Activated CD8-positive, alpha-beta T cell treated with anti-CD3 and anti-CD28 coated beads, Interleukin-2, amount 10 ng/mL, durations not matched to agents 7 days and 5 days (primary cell): ENCODE measurements around the gene ZNF496. TPM values are rescaled to one million over a fixed set of nuclear protein-coding genes. Genes with fewer than 3 reads are reported as not detected.
A peak's percentile ranks its signal among the peaks of the same experiment; 100 is the strongest.

ENCODE experiments used
- ATAC-seq: fragments of 150-1000 bp; cut with Tn5 transposase; one replicate; pipeline ENCODE4 v1.10.0; 2021; ENCODE audit warnings: moderate library complexity
- CTCF ChIA-PET: fragments of 350-600 bp; sonication (Branson Sonifier 250); formaldehyde crosslinking; loops from one replicate; lab custom pipeline; 2021; ENCODE audit warnings: antibody characterized with exemption; lab: Charles Lee
- POLR2A ChIA-PET: fragments of 350-600 bp; sonication (Branson Sonifier 250); formaldehyde crosslinking; loops from one replicate; lab custom pipeline; 2021; ENCODE audit warnings: antibody characterized with exemption; lab: Charles Lee
- DNase-seq: peaks from one replicate; pipeline ENCODE4 v3.0.0-alpha.2; 2020
- H3K27ac Mint-ChIP-seq: one replicate; pipeline ENCODE4 v1.8.0; 2021; ENCODE audit warnings: mild to moderate bottlenecking, mixed read lengths
- H3K27me3 Mint-ChIP-seq: one replicate; pipeline ENCODE4 v1.8.0; 2021; ENCODE audit warnings: low read depth, mixed read lengths
- H3K36me3 Mint-ChIP-seq: one replicate; pipeline ENCODE4 v1.8.0; 2021; ENCODE audit warnings: low read depth, mixed read lengths
- H3K4me1 Mint-ChIP-seq: one replicate; pipeline ENCODE4 v1.8.0; 2021; ENCODE audit warnings: low read depth, mixed read lengths
- H3K4me3 Mint-ChIP-seq: one replicate; pipeline ENCODE4 v1.8.0; 2021; ENCODE audit warnings: mild to moderate bottlenecking, mixed read lengths
- H3K9me3 Mint-ChIP-seq: one replicate; pipeline ENCODE4 v1.8.0; 2022; ENCODE audit warnings: mixed read lengths; ENCODE audit not compliant: insufficient read depth
- total RNA-seq, 2 experiments: library from RNA; stranded (reverse); gene quantifications; one replicate each; pipeline ENCODE4 v1.2.3, GENCODE V29; 2021

The ZNF496 gene
- total RNA-seq, 2 experiments from 2014 or later, result 20.5 to 22.0 TPM

GRCh38 chr1:247335882-247336281, 4.2 kb upstream of the ZNF496 start:
- H3K4me3 Mint-ChIP-seq, result no peak overlapping the region
- POLR2A ChIA-PET, result interaction anchor here (1.0 kb wide), 1 partner anchor 9 kb away, joined by 4 read pairs; no protein-coding TSS in a partner anchor
- H3K9me3 Mint-ChIP-seq, result no peaks in the 10 kb centered on the region
- peaks cover 4% of the 10 kb centered on the region for H3K36me3 Mint-ChIP-seq
- ATAC-seq (no peak), DNase-seq (no peak)
- CTCF ChIA-PET, result interaction anchor here (1.3 kb wide), 1 partner anchor 37 kb away, joined by 3 read pairs; no protein-coding TSS in a partner anchor
- H3K4me1 Mint-ChIP-seq, result peaks cover 49% of the 10 kb centered on the region
- H3K27ac Mint-ChIP-seq, result no peak overlapping the region
- no peaks in the 10 kb centered on the region for H3K27me3 Mint-ChIP-seq

- no peaks in the 10 kb centered on the region for H3K9me3 Mint-ChIP-seq
- no peak for DNase-seq
- peaks cover 61% of the 10 kb centered on the region for H3K4me1 Mint-ChIP-seq
- H3K27me3 Mint-ChIP-seq, result no peaks in the 10 kb centered on the region
- ATAC-seq, result no peak
- no peak overlapping the region for H3K27ac Mint-ChIP-seq
- peaks cover 8% of the 10 kb centered on the region for H3K36me3 Mint-ChIP-seq
- H3K4me3 Mint-ChIP-seq, result no peak overlapping the region
- CTCF ChIA-PET, result interaction anchor here (0.7 kb wide), 1 partner anchor 11 kb away, joined by 3 read pairs; no protein-coding TSS in a partner anchor
- POLR2A ChIA-PET, result no interaction called here
These were observed 2.9 kb upstream of the ZNF496 start for GRCh38 chr1:247334378-247335133.

GRCh38 chr1:247332623-247333361, 1.1 kb upstream of the ZNF496 start:
- Mint-ChIP-seq H3K4me1 (peaks cover 71% of the 10 kb centered on the region), H3K36me3 (peaks cover 20% of the 10 kb centered on the region), H3K27me3 (no peaks in the 10 kb centered on the region), H3K4me3 (peak overlapping the region; percentile 66), H3K27ac (peak overlapping the region; percentile 47), H3K9me3 (no peaks in the 10 kb centered on the region)
- ATAC-seq (no peak), DNase-seq (no peak)
- POLR2A ChIA-PET, result interaction anchor here (1.0 to 2.2 kb wide), 2 partner anchors 10 to 122 kb away, joined by 3 to 8 read pairs; no protein-coding TSS in a partner anchor
- CTCF ChIA-PET, result interaction anchor here (1.1 to 2.7 kb wide), 4 partner anchors 10 to 108 kb away, joined by 3 to 7 read pairs (median 4); no protein-coding TSS in a partner anchor

GRCh38 chr1:247332215-247332622, 552 bp upstream of the ZNF496 start:
- DNase-seq (peak; percentile 69), ATAC-seq (peak; percentile 45)
- POLR2A ChIA-PET, result interaction anchor here (1.0 to 2.2 kb wide), 2 partner anchors 9 to 121 kb away, joined by 3 to 8 read pairs; no protein-coding TSS in a partner anchor
- Mint-ChIP-seq H3K9me3 (no peaks in the 10 kb centered on the region), H3K27ac (no peak overlapping the region), H3K4me1 (peaks cover 71% of the 10 kb centered on the region), H3K36me3 (peaks cover 23% of the 10 kb centered on the region), H3K27me3 (no peaks in the 10 kb centered on the region), H3K4me3 (peak overlapping the region; percentile 66)
- CTCF ChIA-PET, result interaction anchor here (1.1 to 2.7 kb wide), 4 partner anchors 10 to 107 kb away, joined by 3 to 7 read pairs (median 4); no protein-coding TSS in a partner anchor

- POLR2A ChIA-PET, result interaction anchor here (0.5 to 1.4 kb wide), 7 partner anchors 9 to 409 kb away, joined by 3 to 9 read pairs (median 3); no protein-coding TSS in a partner anchor
- Mint-ChIP-seq H3K27me3 (no peaks in the 10 kb centered on the region), H3K4me3 (peak overlapping the region; percentile 88), H3K4me1 (peaks cover 71% of the 10 kb centered on the region), H3K36me3 (peaks cover 27% of the 10 kb centered on the region), H3K9me3 (no peaks in the 10 kb centered on the region), H3K27ac (peak overlapping the region; percentile 88)
- ATAC-seq (peak; percentile 80), DNase-seq (peak; percentile 80)
- CTCF ChIA-PET, result interaction anchor here (0.8 to 2.7 kb wide), 5 partner anchors 8 to 63 kb away, joined by 3 to 7 read pairs (median 4); no protein-coding TSS in a partner anchor
These were observed 519 bp downstream of the ZNF496 start for GRCh38 chr1:247331172-247331524.

- Mint-ChIP-seq H3K9me3 (no peaks in the 10 kb centered on the region), H3K27ac (peak overlapping the region; percentile 88), H3K36me3 (peaks cover 29% of the 10 kb centered on the region), H3K4me1 (peaks cover 72% of the 10 kb centered on the region), H3K27me3 (no peaks in the 10 kb centered on the region), H3K4me3 (peak overlapping the region; percentile 88)
- ATAC-seq, result no peak
- CTCF ChIA-PET, result interaction anchor here (0.8 to 2.7 kb wide), 5 partner anchors 8 to 63 kb away, joined by 3 to 7 read pairs (median 4); no protein-coding TSS in a partner anchor
- no peak for DNase-seq
- POLR2A ChIA-PET, result interaction anchor here (0.5 to 1.4 kb wide), 7 partner anchors 8 to 408 kb away, joined by 3 to 9 read pairs (median 3); no protein-coding TSS in a partner anchor
These were observed 1.0 kb downstream of the ZNF496 start for GRCh38 chr1:247330548-247331171.

GRCh38 chr1:247329097-247329617, 2.5 kb downstream of the ZNF496 start:
- H3K27ac Mint-ChIP-seq, result no peak overlapping the region
- ATAC-seq (no peak), DNase-seq (no peak)
- no peaks in the 10 kb centered on the region for H3K9me3 Mint-ChIP-seq
- peak overlapping the region; percentile 13 for H3K4me3 Mint-ChIP-seq
- peaks cover 67% of the 10 kb centered on the region for H3K4me1 Mint-ChIP-seq
- POLR2A ChIA-PET, result no interaction called here
- H3K36me3 Mint-ChIP-seq, result peaks cover 38% of the 10 kb centered on the region
- CTCF ChIA-PET, result no interaction called here
- no peaks in the 10 kb centered on the region for H3K27me3 Mint-ChIP-seq

GRCh38 chr1:247328311-247328710, 3.4 kb downstream of the ZNF496 start:
- no peak overlapping the region for H3K27ac Mint-ChIP-seq

GRCh38 chr1:247326411-247327130, 5.1 kb downstream of the ZNF496 start:
- ChIA-PET CTCF (interaction anchor here (0.8 to 1.5 kb wide), 3 partner anchors 13 to 63 kb away, joined by 3 to 4 read pairs (median 3); no protein-coding TSS in a partner anchor), POLR2A (interaction anchor here (0.6 to 1.5 kb wide), 4 partner anchors 9 to 116 kb away, joined by 3 to 7 read pairs (median 5); no protein-coding TSS in a partner anchor)
- Mint-ChIP-seq H3K4me1 (peaks cover 76% of the 10 kb centered on the region), H3K27me3 (no peaks in the 10 kb centered on the region), H3K27ac (peak overlapping the region; percentile 65), H3K4me3 (no peak overlapping the region), H3K36me3 (peaks cover 55% of the 10 kb centered on the region), H3K9me3 (no peaks in the 10 kb centered on the region)
- ATAC-seq (no peak), DNase-seq (no peak)

More at GRCh38 chr1:247328311-247328710, 3.4 kb downstream of the ZNF496 start:
- ATAC-seq (no peak), DNase-seq (no peak)
- no peak overlapping the region for H3K4me3 Mint-ChIP-seq
- peaks cover 69% of the 10 kb centered on the region for H3K4me1 Mint-ChIP-seq
- H3K9me3 Mint-ChIP-seq, result no peaks in the 10 kb centered on the region
- H3K36me3 Mint-ChIP-seq, result peaks cover 41% of the 10 kb centered on the region
- POLR2A ChIA-PET, result interaction anchor here (0.6 to 1.2 kb wide), 2 partner anchors 118 to 119 kb away, joined by 4 read pairs; no protein-coding TSS in a partner anchor
- no peaks in the 10 kb centered on the region for H3K27me3 Mint-ChIP-seq
- CTCF ChIA-PET, result interaction anchor here (1.4 kb wide), 1 partner anchor 11 kb away, joined by 4 read pairs; no protein-coding TSS in a partner anchor

GRCh38 chr1:247324923-247325322, 6.7 kb downstream of the ZNF496 start:
- ATAC-seq (no peak), DNase-seq (no peak)
- peaks cover 73% of the 10 kb centered on the region for H3K4me1 Mint-ChIP-seq
- no peak overlapping the region for H3K4me3 Mint-ChIP-seq
- H3K9me3 Mint-ChIP-seq, result no peaks in the 10 kb centered on the region
- no peak overlapping the region for H3K27ac Mint-ChIP-seq
- ChIA-PET CTCF (interaction anchor here (1.0 to 1.5 kb wide), 2 partner anchors 11 to 33 kb away, joined by 3 to 4 read pairs; no protein-coding TSS in a partner anchor), POLR2A (no interaction called here)
- no peaks in the 10 kb centered on the region for H3K27me3 Mint-ChIP-seq
- peaks cover 65% of the 10 kb centered on the region for H3K36me3 Mint-ChIP-seq
